NCI-H2196 (cell line): ENCODE results near the gene MAN1A2.
"Not testable (repeated sequence)": the region's sequence is repeated elsewhere in the genome, so short reads cannot be mapped to it uniquely, and the experiment has no call there.

Source experiments
- DNase-seq: peaks from one replicate; lab custom pipeline; 2025; ENCODE audit not compliant: unreplicated experiment; lab: John Stamatoyannopoulos, UW

The MAN1A2 gene

GRCh38 chr1:117367046-117368025 lies at the start of gene MAN1A2:
Gene MAN1A2 (plus strand): TSS chr1:117367449. CDS start chr1:117368184, 735 bp downstream.
- peak; percentile 76 for DNase-seq

- no peak for DNase-seq
Observed at GRCh38 chr1:117318011-117318410, 49.2 kb upstream of the MAN1A2 start.

- no peak for DNase-seq
Observed at GRCh38 chr1:117318426-117318825, 48.8 kb upstream of the MAN1A2 start.

GRCh38 chr1:117320515-117320914 lies 46.7 kb upstream of the MAN1A2 start:
- no peak for DNase-seq

GRCh38 chr1:117321680-117322609 lies 45.3 kb upstream of the MAN1A2 start:
- DNase-seq, result no peak

- DNase-seq, result no peak
Observed at GRCh38 chr1:117324357-117324756, 42.9 kb upstream of the MAN1A2 start.

- DNase-seq, result not testable (repeated sequence)
Observed at GRCh38 chr1:117326035-117326434, 41.2 kb upstream of the MAN1A2 start.

- DNase-seq, result no peak
Observed at GRCh38 chr1:117327011-117327410, 40.2 kb upstream of the MAN1A2 start.

GRCh38 chr1:117335376-117336086 lies 31.7 kb upstream of the MAN1A2 start:
- no peak for DNase-seq

GRCh38 chr1:117336088-117336817 lies 31.0 kb upstream of the MAN1A2 start:
- DNase-seq, result no peak

GRCh38 chr1:117339866-117340700 lies 27.2 kb upstream of the MAN1A2 start:
- peak; percentile 69 for DNase-seq

GRCh38 chr1:117341123-117341522 lies 26.1 kb upstream of the MAN1A2 start:
- no peak for DNase-seq

GRCh38 chr1:117342397-117342796 lies 24.9 kb upstream of the MAN1A2 start:
- DNase-seq, result no peak

- DNase-seq, result no peak
Observed at GRCh38 chr1:117346206-117346928, 20.9 kb upstream of the MAN1A2 start.

- no peak for DNase-seq
Observed at GRCh38 chr1:117347907-117348306, 19.3 kb upstream of the MAN1A2 start.

- not testable (repeated sequence) for DNase-seq
Observed at GRCh38 chr1:117352695-117353094, 14.6 kb upstream of the MAN1A2 start.

- DNase-seq, result not testable (repeated sequence)
Observed at GRCh38 chr1:117357833-117358603, 9.2 kb upstream of the MAN1A2 start.

GRCh38 chr1:117358604-117358887 lies 8.7 kb upstream of the MAN1A2 start:
- DNase-seq, result not testable (repeated sequence)
